ENCODE results near the gene SKI. TPM values are rescaled to one million over a fixed set of nuclear protein-coding genes. Genes with fewer than 3 reads are reported as not detected.

The SKI gene
- total and polyA plus RNA-seq, 2 of the 4 experiments (the other 2 are of a cell fraction): 2.3 to 20.1 TPM

DNA sequence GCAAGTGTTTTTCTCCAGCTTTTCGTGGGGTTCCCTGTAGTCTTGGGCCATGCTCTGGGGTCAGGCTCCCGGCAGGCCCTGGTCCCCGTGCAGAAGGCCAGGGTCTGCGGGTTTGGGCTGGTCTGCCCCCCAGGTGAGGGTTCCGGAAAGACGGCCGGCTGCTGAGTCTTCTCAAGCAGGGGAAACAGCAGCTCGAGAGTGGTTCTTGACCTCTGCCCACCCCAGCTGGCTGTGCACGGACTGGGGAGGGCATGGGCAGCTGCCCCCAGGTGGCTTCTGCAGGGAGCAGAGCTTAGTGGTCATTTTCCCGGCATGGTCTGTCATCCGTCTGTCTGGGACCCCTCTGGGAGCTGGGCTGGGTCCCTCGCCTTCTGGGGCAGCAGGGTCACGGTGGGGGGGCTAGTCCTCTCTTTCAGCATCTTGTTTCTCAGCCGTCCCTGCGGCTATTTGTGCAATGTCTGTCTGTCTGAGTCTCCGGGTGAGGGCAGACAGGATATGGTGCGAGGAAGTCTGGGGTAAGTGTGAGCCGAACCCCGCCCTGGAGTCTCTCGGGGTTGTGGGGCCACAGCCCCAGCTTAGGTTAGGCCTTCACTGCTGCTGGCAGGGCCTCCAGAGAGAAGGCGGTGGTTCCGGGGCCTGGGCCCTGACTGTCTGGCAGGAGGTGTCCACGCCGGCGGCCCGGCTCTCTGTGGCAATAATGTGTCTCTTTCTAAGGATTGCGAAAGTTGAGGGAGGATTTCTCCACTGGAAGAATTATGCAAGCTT, 6.1 kb downstream of the SKI start (continued):
- no peak for TF ChIP-seq BHLHE40 (IDR thresholded peaks at IDR 0.05; ENCODE audit: low read depth, low read length)
- peak; percentile 80; the same call in 1 of the 2 replicates for TF ChIP-seq MXI1 (IDR thresholded peaks at IDR 0.05; ENCODE audit: borderline replicate concordance, low read depth, low read length)

GRCh38 chr1:2234762-2235113, 6.6 kb downstream of the SKI start:
- Histone ChIP-seq H3K18ac (ENCODE audit: low read depth, low read length) (no peak overlapping the region; the same call in 1 of the 2 replicates), H4K5ac (ENCODE audit: low read depth, low read length) (no peak overlapping the region), H3K9ac (ENCODE audit: low read depth, low read length) (no peak overlapping the region), H3K9me1 (ENCODE audit: insufficient read depth, low read length) (peaks cover 23% of the 10 kb centered on the region), H3K4me2 (ENCODE audit: low read depth, low read length) (peak overlapping the region; percentile 63; the same call in 1 of the 2 replicates), H3K27me3 (ENCODE audit: control insufficient read depth, insufficient read depth, low read length) (no peaks in the 10 kb centered on the region), H2BK15ac (ENCODE audit: low read depth, low read length) (no peak overlapping the region), H3K27ac (ENCODE audit: insufficient read depth, low read length) (peak overlapping the region; percentile 86), H3K14ac (replicated peaks; ENCODE audit: low read depth, low read length) (0 out of 2 replicates have a peak overlapping the region, but pooled peaks have one; percentile 23), H4K8ac (ENCODE audit: low read depth in 2 of 2, low read length in 2 of 2) (no peak overlapping the region), H3K36me3 (ENCODE audit: control insufficient read depth, insufficient read depth, low read length) (peaks cover 2% of the 10 kb centered on the region; the same call in 1 of the 2 replicates), H3K56ac (ENCODE audit: extremely low read depth, insufficient read depth, low read length) (no peak overlapping the region), H2AK5ac (ENCODE audit: low read depth, low read length) (peak overlapping the region; percentile 81; the same call in 1 of the 2 replicates), H4K20me1 (ENCODE audit: insufficient read depth, low read length) (peaks cover 99% of the 10 kb centered on the region), H3K4me3 (ENCODE audit: insufficient read depth, low read depth, low read length) (no peak overlapping the region), H3K4ac (ENCODE audit: low read depth, low read length) (peak overlapping the region; percentile 72), H2AK9ac (replicated peaks; ENCODE audit: low read depth, low read length, poor library complexity) (peak overlapping the region; percentile 89), H4K91ac (ENCODE audit: insufficient read depth, low read depth, low read length) (no peak overlapping the region; the same call in 1 of the 2 replicates), H2BK120ac (ENCODE audit: low read depth, low read length) (peak overlapping the region; percentile 45; the same call in 1 of the 2 replicates), H2BK20ac (ENCODE audit: low read depth, low read length) (no peak overlapping the region), H3K23ac (ENCODE audit: low read depth, low read length) (no peak overlapping the region), H3K4me1 (ENCODE audit: control insufficient read depth, insufficient read depth, low read length) (peaks cover 52% of the 10 kb centered on the region), H2BK5ac (ENCODE audit: low read depth, low read length, poor library complexity, severe bottlenecking) (peak overlapping the region; percentile 75), H3K9me3 (ENCODE audit: control insufficient read depth, insufficient read depth, low read length) (no peaks in the 10 kb centered on the region), H3K79me1 (ENCODE audit: low read depth in 1 of 2, low read length in 2 of 2) (peaks cover 0 to 37% of the 10 kb centered on the region in 2 experiments; a peak in 2 of 4 replicates), H2AFZ (replicated peaks; ENCODE audit: low read length, poor library complexity) (no peak overlapping the region)
- BruUV-seq (replicated peaks): no TSS peak
- TF ChIP-seq RCOR1 (IDR thresholded peaks at IDR 0.05; ENCODE audit: insufficient replicate concordance, low read length) (no peak), CTCF (conservative IDR thresholded peaks at IDR 0.05; ENCODE audit: low read depth, low read length) (no peak), CHD1 (IDR thresholded peaks at IDR 0.05; ENCODE audit: low read depth, low read length) (no peak), RAD21 (IDR thresholded peaks at IDR 0.05; ENCODE audit: low read length) (no peak), FOS (IDR thresholded peaks at IDR 0.05; ENCODE audit: low read depth, low read length) (no peak)
- no peak for DNase-seq
- WGBS, 2 experiments (ENCODE audit: extremely low coverage in 2 of 2, insufficient read length in 1 of 2): 0% methylated on average over 1 of the region's 4 CpGs; no CpG with 5 or more reads in 1 of the 2 experiments
- in situ Hi-C loops (cut with MboI; ENCODE audit: low sequenced_read_pairs) (loop anchor here (5.0 kb wide), 2 partner anchors 37 to 63 kb away; no protein-coding TSS in a partner anchor), dilution Hi-C loops (cut with HindIII; ENCODE audit: low sequenced_read_pairs, unreplicated experiment) (no loop called here), intact Hi-C loops (cut with micrococcal nuclease) (loop anchor here (2.0 to 5.0 kb wide), 2 partner anchors 43 to 56 kb away; no protein-coding TSS in a partner anchor)
- no peak for ATAC-seq (ENCODE audit: low read depth)
- POLR2A ChIA-PET (ENCODE audit: unreplicated experiment): interaction anchor here (0.7 kb wide), 1 partner anchor 25 kb away, joined by 9 read pairs; no protein-coding TSS in a partner anchor
- CTCF ChIA-PET: no interaction called here
